ENCODE results near the gene TLK1.

TLK1 gene

DNA sequence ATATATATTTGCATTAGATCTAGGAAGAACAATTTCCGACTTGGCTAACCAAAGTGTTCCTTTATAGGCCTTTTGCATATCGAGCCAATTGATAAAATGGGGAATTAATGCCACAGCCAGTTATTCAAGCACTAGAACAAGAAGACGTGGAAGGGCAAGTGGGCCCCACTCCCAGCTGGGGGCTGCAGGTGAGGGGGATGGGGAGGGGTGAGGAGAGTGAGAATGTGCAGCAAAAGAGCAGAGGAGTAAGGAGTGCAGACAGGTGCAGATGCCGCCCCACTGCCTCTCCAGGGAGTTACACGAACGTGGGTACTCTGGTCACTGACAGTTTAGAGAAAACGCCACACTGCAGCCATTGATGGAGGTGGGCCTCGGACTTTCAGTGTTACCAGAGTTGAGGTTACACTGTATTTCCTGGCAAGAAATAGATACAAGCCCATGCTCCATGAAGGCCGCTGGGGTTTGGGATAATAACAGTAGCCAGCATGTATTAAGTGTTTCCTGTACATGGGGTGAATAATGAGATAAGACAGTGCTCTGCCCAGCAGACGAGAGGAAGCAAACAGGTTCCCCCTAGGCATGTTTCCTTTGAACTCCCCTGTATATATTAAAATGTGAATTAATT lies 190.7 kb downstream of the TLK1 start:
- no peak for TF ChIP-seq GATA3 (IDR thresholded peaks at IDR 0.05; ENCODE audit: low read depth, low read length)
- no peak for TF ChIP-seq GATA2 (IDR thresholded peaks at IDR 0.05; ENCODE audit: low read depth, low read length)

GRCh38 chr2:170969030-170969429 lies 191.7 kb downstream of the TLK1 start:
- TF ChIP-seq GATA2 (IDR thresholded peaks at IDR 0.05; ENCODE audit: low read depth, low read length): no peak

- TF ChIP-seq GATA2 (IDR thresholded peaks at IDR 0.05; ENCODE audit: low read depth, low read length): no peak
- TF ChIP-seq GATA3 (IDR thresholded peaks at IDR 0.05; ENCODE audit: low read depth, low read length): no peak
Measured at GRCh38 chr2:170968205-170969003, 192.3 kb downstream of the TLK1 start.

DNA sequence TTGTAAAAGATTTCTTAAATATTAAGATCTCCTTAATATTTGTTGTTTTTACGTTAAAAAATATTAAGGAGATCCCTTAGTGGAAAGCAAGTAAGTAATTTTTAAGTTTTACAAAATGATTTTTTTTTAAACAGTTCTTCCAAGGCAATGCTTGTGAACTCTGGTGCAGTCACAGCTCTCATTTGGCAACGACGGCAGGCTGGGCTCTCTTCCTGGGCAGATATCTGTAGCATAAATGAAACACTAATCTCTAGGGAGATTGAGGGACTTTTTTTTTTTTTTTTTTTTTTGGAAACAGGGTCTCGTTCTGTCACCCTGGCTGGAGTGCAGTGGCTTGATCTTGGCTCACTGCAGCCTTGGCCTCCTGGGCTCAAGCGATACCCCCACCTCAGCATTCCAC lies 193.1 kb downstream of the TLK1 start:
- no peak for TF ChIP-seq GATA3 (IDR thresholded peaks at IDR 0.05; ENCODE audit: low read depth, low read length)
- no peak for TF ChIP-seq GATA2 (IDR thresholded peaks at IDR 0.05; ENCODE audit: low read depth, low read length)

GRCh38 chr2:170966648-170967396 lies 193.9 kb downstream of the TLK1 start:
- TF ChIP-seq GATA2 (IDR thresholded peaks at IDR 0.05; ENCODE audit: low read depth, low read length): no peak
- TF ChIP-seq GATA3 (IDR thresholded peaks at IDR 0.05; ENCODE audit: low read depth, low read length): no peak

DNA sequence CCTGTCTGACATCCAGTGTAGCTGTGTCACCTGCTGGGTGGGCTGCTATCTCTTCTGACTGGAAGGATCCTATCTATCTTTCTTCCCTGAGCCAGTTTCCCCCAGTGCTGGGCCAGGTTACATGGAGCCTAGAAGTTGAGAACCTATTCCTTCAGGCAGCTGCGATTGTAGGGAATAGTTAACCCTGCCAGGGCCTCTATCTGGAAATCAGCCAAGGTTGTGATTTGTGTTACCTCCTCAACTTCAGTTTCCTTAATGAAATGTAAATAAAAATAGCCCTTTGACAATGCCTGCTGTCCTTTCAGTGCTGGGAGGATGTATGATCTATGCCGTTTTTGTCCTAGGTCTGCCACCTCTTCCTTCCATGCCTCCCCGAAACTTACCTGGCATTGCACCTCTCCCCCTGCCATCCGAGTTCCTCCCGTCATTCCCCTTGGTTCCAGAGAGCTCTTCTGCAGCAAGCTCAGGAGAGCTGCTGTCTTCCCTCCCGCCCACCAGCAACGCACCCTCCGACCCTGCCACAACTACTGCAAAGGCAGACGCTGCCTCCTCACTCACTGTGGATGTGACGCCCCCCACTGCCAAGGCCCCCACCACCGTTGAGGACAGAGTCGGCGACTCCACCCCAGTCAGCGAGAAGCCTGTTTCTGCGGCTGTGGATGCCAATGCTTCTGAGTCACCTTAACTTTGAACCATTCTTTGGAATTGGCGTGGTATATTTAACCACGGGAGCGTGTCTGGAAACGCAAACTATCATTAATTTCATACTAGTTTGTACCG lies 195.1 kb downstream of the TLK1 start:
- TF ChIP-seq GATA3 (IDR thresholded peaks at IDR 0.05; ENCODE audit: low read depth, low read length): no peak
- no peak for TF ChIP-seq GATA2 (IDR thresholded peaks at IDR 0.05; ENCODE audit: low read depth, low read length)

GRCh38 chr2:170963386-170963785 lies 197.3 kb downstream of the TLK1 start:
- TF ChIP-seq GATA2 (IDR thresholded peaks at IDR 0.05; ENCODE audit: low read depth, low read length) (no peak), GATA3 (IDR thresholded peaks at IDR 0.05; ENCODE audit: low read depth, low read length) (no peak)

DNA sequence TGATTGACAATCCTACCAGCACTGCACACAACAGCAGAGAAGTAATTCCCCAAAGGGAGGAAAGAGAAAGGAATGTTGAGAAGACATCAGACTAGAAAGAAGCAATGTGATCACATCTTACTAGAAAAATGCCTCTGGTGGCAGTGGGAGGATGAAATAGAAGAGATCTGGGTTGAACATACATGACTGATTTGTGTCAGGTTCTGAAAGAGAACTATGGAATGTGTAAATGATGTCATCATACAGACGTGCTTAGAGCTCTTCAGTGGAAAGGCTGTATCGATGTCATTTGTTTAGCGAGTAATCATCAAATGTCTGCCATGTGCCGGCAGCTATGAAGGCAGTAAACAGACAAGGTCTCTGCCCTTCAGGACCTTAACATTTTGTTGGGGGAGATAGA lies 206.8 kb downstream of the TLK1 start:
- TF ChIP-seq GATA2 (IDR thresholded peaks at IDR 0.05; ENCODE audit: low read depth, low read length) (no peak), GATA3 (IDR thresholded peaks at IDR 0.05; ENCODE audit: low read depth, low read length) (no peak)

GRCh38 chr2:170950221-170950761 lies 210.4 kb downstream of the TLK1 start:
- TF ChIP-seq GATA2 (IDR thresholded peaks at IDR 0.05; ENCODE audit: low read depth, low read length) (no peak), GATA3 (IDR thresholded peaks at IDR 0.05; ENCODE audit: low read depth, low read length) (no peak)

DNA sequence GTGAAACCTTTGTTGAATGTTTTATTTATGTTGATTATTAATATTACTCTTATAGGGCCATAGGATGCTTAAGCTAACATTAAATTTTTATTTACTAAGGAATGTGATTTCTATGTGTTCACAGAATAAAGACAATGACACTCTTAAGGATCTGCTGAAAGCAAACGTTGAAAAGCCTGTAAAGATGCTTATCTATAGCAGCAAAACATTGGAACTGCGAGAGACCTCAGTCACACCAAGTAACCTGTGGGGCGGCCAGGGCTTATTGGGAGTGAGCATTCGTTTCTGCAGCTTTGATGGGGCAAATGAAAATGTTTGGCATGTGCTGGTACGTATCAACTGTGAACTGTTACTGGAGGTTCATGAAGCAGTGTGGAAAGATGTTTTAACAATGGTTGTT lies 211.3 kb downstream of the TLK1 start:
- no peak for TF ChIP-seq GATA3 (IDR thresholded peaks at IDR 0.05; ENCODE audit: low read depth, low read length)
- peak; percentile 37; the same call in 1 of the 2 replicates for TF ChIP-seq GATA2 (IDR thresholded peaks at IDR 0.05; ENCODE audit: low read depth, low read length)

DNA sequence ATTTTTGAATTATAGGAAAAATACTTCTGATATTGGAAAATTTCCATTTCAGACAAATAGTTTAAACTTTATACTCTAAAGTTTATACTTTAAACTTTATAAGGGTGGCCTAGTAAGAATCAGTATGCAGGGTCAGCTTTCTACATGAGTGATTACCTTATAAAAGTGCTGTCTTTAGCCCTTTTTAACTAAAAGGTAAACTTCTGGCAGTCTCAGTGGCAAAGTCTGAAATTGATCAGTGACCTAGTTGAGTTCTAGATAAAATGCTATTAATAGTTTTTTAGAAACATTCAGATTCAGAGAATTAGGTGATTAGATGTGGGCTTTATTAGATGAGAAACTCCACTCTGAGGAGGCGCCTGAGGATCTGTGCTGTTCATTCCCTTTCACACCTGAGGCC lies 216.1 kb downstream of the TLK1 start:
- no peak for TF ChIP-seq GATA2 (IDR thresholded peaks at IDR 0.05; ENCODE audit: low read depth, low read length)
- no peak for TF ChIP-seq GATA3 (IDR thresholded peaks at IDR 0.05; ENCODE audit: low read depth, low read length)

GRCh38 chr2:170943596-170943995 lies 217.1 kb downstream of the TLK1 start:
- TF ChIP-seq GATA3 (IDR thresholded peaks at IDR 0.05; ENCODE audit: low read depth, low read length) (no peak), GATA2 (IDR thresholded peaks at IDR 0.05; ENCODE audit: low read depth, low read length) (no peak)

DNA sequence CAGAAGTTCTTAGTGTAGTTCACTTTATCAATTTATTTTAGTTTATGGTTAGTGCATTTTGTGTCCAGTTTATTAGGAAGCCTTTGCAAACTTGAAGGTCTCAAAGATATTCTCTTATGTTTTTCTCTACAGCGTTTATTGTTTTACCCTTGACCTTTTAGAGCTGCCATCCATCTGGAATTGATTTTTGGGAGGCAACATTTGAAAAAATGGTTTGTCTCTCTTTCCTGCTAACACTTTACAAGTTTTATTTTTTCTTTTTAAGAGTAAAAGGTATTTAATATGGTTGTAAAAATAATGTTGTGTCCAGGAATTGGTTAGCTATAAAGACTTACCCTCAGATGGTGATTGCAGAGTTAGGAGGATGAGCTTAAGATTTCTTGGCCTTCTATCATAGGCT lies 217.7 kb downstream of the TLK1 start:
- no peak for TF ChIP-seq GATA2 (IDR thresholded peaks at IDR 0.05; ENCODE audit: low read depth, low read length)

DNA sequence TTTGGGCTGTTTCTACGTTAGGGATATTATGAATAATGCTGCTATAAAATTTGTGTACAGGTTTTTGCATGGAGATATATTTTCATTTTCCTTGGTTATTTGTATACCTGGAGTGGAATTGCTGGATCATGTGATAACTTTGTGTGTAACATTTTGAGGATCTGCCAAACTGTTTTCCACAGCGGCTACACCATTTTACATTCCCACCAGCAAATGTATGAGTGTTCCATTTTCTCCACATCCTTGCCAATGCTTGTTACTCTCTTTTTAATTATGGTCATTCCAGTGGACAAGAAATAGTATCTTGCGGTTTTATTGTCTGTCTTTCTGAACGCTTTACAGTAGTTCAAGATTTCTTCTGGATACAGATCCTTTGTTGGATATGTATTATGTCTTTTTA lies 218.1 kb downstream of the TLK1 start:
- TF ChIP-seq GATA2 (IDR thresholded peaks at IDR 0.05; ENCODE audit: low read depth, low read length) (no peak), GATA3 (IDR thresholded peaks at IDR 0.05; ENCODE audit: low read depth, low read length) (no peak)
